ENCODE results near the gene FCMR. TPM values are rescaled to one million over a fixed set of nuclear protein-coding genes. Genes with fewer than 3 reads are reported as not detected.

The FCMR gene
- total and polyA plus RNA-seq, 2 donors from 2014 or later, result 1.3 to 16.7 TPM

DNA sequence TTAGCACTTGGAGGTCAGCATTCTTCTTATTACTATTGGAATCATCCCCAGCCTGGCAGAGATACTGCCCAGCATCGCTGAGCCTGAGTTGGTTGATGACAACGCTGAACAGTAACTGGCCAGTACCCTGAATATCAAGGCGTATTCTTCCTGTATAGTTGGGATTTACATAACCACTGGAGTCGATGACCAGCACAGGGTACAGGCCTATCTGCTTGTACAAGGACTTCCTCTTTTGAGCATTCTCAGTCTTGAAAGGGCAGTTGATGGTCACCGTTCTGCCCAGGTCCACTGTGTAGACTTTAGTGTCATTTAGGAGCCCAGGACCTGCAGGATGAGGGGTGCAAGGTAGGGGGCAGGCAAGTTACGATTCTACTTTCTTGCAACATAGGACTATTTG, 15.7 kb upstream of the FCMR start:
- H3K27ac ChIP-seq (ENCODE audit: low read depth in 2 of 2, low read length in 2 of 2), result no peak overlapping the region

DNA sequence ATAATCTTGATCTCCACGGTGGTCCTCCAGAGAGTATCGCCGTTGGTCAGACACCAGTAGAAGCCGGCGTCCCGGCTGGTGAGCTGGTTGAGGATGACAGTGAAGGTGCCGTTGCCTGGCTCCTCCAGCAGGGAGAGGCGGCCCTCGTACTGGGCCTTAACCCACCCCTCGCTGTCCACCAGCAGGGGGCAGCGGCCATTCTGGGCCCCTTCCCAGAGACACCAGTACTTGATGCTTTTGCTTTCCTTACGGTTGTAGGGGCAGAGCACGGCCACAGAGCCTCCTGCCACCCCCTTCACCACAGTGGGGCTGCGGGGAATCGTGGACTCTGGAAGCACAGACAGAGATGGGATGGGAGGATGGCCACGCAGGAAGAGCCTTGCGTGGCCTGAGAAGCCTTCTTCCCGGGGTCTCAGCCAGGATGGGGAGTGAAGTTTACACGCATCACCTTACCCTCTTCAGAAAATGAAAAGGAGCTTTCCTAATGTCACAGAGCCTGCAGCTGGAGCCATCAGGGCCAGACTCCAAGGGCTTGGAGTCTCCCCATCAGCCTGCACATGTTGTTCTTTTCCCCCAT, 13.8 kb upstream of the FCMR start:
- no peaks in the 10 kb centered on the region for H3K27me3 ChIP-seq (ENCODE audit: control insufficient read depth, insufficient read depth, low read length)
- H3K4me1 ChIP-seq (ENCODE audit: control insufficient read depth in 2 of 3, insufficient read depth in 2 of 3, low read depth in 1 of 3, low read length in 3 of 3), result peaks cover 0 to under 1% (median 0%) of the 10 kb centered on the region in 3 donors
- no peak overlapping the region for H3K27ac ChIP-seq (ENCODE audit: low read depth in 2 of 2, low read length in 2 of 2)
- TF ChIP-seq, protein P1, sequence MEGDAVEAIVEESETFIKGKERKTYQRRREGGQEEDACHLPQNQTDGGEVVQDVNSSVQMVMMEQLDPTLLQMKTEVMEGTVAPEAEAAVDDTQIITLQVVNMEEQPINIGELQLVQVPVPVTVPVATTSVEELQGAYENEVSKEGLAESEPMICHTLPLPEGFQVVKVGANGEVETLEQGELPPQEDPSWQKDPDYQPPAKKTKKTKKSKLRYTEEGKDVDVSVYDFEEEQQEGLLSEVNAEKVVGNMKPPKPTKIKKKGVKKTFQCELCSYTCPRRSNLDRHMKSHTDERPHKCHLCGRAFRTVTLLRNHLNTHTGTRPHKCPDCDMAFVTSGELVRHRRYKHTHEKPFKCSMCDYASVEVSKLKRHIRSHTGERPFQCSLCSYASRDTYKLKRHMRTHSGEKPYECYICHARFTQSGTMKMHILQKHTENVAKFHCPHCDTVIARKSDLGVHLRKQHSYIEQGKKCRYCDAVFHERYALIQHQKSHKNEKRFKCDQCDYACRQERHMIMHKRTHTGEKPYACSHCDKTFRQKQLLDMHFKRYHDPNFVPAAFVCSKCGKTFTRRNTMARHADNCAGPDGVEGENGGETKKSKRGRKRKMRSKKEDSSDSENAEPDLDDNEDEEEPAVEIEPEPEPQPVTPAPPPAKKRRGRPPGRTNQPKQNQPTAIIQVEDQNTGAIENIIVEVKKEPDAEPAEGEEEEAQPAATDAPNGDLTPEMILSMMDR (IDR thresholded peaks at IDR 0.05; ENCODE audit: borderline replicate concordance, extremely low read depth, insufficient read depth), result peak; percentile 77
- no peak overlapping the region for H3K9ac ChIP-seq (ENCODE audit: low read length in 3 of 3)
- DNase-seq, result peak in 4 of 5 donors; percentile 34 to 83 (median 43)
- no peaks in the 10 kb centered on the region for H3K9me3 ChIP-seq (ENCODE audit: control insufficient read depth in 2 of 3, insufficient read depth in 1 of 3, low read length in 3 of 3)
- intact Hi-C loops (cut with DNase I), result no loop called here
- H3K36me3 ChIP-seq (ENCODE audit: control insufficient read depth in 2 of 3, insufficient read depth in 3 of 3, low read length in 3 of 3), result peaks cover 0 to 21% (median 5%) of the 10 kb centered on the region in 3 donors
- H3K4me3 ChIP-seq (ENCODE audit: low read length in 3 of 3), result no peak overlapping the region
- no peak for FAIRE-seq

More for the DNA sequence above, 15.7 kb upstream of the FCMR start:
- peaks cover 0 to 17% (median 10%) of the 10 kb centered on the region in 3 donors for H3K4me1 ChIP-seq (ENCODE audit: control insufficient read depth in 2 of 3, insufficient read depth in 2 of 3, low read depth in 1 of 3, low read length in 3 of 3)
- H3K9ac ChIP-seq (ENCODE audit: low read length in 3 of 3), result no peak overlapping the region
- intact Hi-C loops (cut with DNase I), result no loop called here
- no peaks in the 10 kb centered on the region for H3K27me3 ChIP-seq (ENCODE audit: control insufficient read depth, insufficient read depth, low read length)
- DNase-seq (no peak), FAIRE-seq (no peak)
- H3K36me3 ChIP-seq (ENCODE audit: control insufficient read depth in 2 of 3, insufficient read depth in 3 of 3, low read length in 3 of 3), result peaks cover 0 to 6% (median 0%) of the 10 kb centered on the region in 3 donors
- H3K4me3 ChIP-seq (ENCODE audit: low read length in 3 of 3), result no peak overlapping the region
- TF ChIP-seq, protein P1 (IDR thresholded peaks at IDR 0.05; ENCODE audit: borderline replicate concordance, extremely low read depth, insufficient read depth), result no peak
- H3K9me3 ChIP-seq (ENCODE audit: control insufficient read depth in 2 of 3, insufficient read depth in 1 of 3, low read length in 3 of 3), result no peaks in the 10 kb centered on the region

DNA sequence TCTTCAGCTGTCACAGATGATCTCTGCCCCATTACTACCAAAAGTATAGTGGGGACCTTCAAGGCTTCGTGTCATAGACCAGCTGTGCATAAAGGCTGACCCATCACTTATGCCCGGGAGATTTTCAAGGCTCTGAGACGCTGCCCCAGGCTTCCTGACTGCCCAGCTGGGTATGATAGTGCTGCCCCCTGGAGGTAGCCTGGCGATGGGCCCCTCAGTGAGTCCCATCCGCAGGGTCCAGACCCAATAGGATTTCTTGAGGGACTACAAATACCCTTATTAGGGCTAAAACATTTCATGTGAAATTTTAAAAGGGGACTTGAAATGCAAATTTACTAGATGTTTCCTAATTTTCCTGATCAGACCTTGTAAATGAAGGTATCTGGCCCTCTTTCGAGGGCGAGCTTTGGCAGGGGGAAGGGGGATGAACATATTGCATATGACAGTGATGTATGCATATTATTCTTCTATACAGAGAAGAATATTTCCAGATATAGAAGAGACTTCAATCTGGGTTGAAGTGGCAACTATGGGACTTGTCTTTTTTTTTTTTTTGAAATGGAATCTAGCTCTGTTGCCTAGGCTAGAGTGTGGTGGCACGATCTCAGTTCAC, 11.7 kb upstream of the FCMR start:
- H3K9ac ChIP-seq (ENCODE audit: low read length in 3 of 3), result no peak overlapping the region
- H3K4me1 ChIP-seq (ENCODE audit: control insufficient read depth in 2 of 3, insufficient read depth in 2 of 3, low read depth in 1 of 3, low read length in 3 of 3), result no peaks in the 10 kb centered on the region
- H3K36me3 ChIP-seq (ENCODE audit: control insufficient read depth in 2 of 3, insufficient read depth in 3 of 3, low read length in 3 of 3), result peaks cover 0 to 22% (median 5%) of the 10 kb centered on the region in 3 donors
- intact Hi-C loops (cut with DNase I), result no loop called here
- FAIRE-seq, result no peak
- TF ChIP-seq, protein P1 (IDR thresholded peaks at IDR 0.05; ENCODE audit: borderline replicate concordance, extremely low read depth, insufficient read depth), result peak; percentile 38
- H3K9me3 ChIP-seq (ENCODE audit: control insufficient read depth in 2 of 3, insufficient read depth in 1 of 3, low read length in 3 of 3), result no peaks in the 10 kb centered on the region
- no peak for DNase-seq
- H3K27ac ChIP-seq (ENCODE audit: low read depth in 2 of 2, low read length in 2 of 2), result no peak overlapping the region
- H3K27me3 ChIP-seq (ENCODE audit: control insufficient read depth, insufficient read depth, low read length), result no peaks in the 10 kb centered on the region
- no peak overlapping the region for H3K4me3 ChIP-seq (ENCODE audit: low read length in 3 of 3)
